Psoas muscle (tissue), 8 donors: ENCODE results near the gene KCTD6. TPM values are rescaled to one million over a fixed set of nuclear protein-coding genes. Genes with fewer than 3 reads are reported as not detected.
A peak's percentile ranks its signal among the peaks of the same experiment; 100 is the strongest.
"Not testable (repeated sequence)": the region's sequence is repeated elsewhere in the genome, so short reads cannot be mapped to it uniquely, and the experiment has no call there.

Experiments
- ATAC-seq, 4 donors: fragments of 200-7000 bp; cut with Tn5 transposase; one replicate each; pipeline ENCODE4 v1.9.1; 2020; ENCODE audit warnings: moderate library complexity in 3 of 4, mild to moderate bottlenecking in 2 of 4
- DNase-seq, 2 donors: peaks; one replicate each; pipeline ENCODE4 v3.0.0-alpha.2; 2020
- H3K27ac ChIP-seq: fragments of 200-600 bp; one replicate; pipeline ENCODE4 v1.8.0; 2022
- H3K27me3 ChIP-seq, 3 donors: fragments of 200-600 bp in 1 of 3; one replicate each; pipeline versions ENCODE4 v1.6.1 to v1.8.0; 2013 to 2022; ENCODE audit warnings: low read length in 2 of 3, mild to moderate bottlenecking in 2 of 3, moderate library complexity in 1 of 3; ENCODE audit not compliant: insufficient read depth in 3 of 3
- H3K36me3 ChIP-seq, 2 donors: fragments of 200-600 bp in 1 of 2; one replicate each; pipeline versions ENCODE4 v1.6.1 to v1.8.0; 2013 to 2022; ENCODE audit warnings: low read depth in 1 of 2, mild to moderate bottlenecking in 1 of 2, moderate library complexity in 1 of 2; ENCODE audit not compliant: insufficient read depth in 1 of 2
- H3K4me1 ChIP-seq: fragments of 200-600 bp; one replicate; pipeline ENCODE4 v1.8.0; 2022
- H3K4me3 ChIP-seq: fragments of 200-600 bp; one replicate; pipeline ENCODE4 v1.8.0; 2022; ENCODE audit warnings: mild to moderate bottlenecking
- H3K9me3 ChIP-seq: fragments of 200-600 bp; one replicate; pipeline ENCODE4 v1.8.0; 2022
- WGBS, 3 donors: extraction: QIAGEN DNeasy Blood & Tissue Kit; methylation state at CpG; one replicate each; pipeline versions ENCODE4 v1.1.6 to v1.1.7; 2013; 5-methylcytosine and 5-hydroxymethylcytosine counted together
- intact Hi-C, 2 donors: fragments of 100-400 bp; cut with DNase I; formaldehyde crosslinking; loops; one replicate each; pipeline versions ENCODE4 v1.11.0 to v1.14.2; 2022
- polyA plus RNA-seq, 3 donors: library from polyadenylated mRNA; stranded (reverse); fragments of 200-250 nt; gene quantifications; one replicate each; pipeline ENCODE4 v1.2.3, GENCODE V29; 2013
- total RNA-seq, 4 donors: library from RNA; stranded (reverse); fragmentation: NEBNext Ultra II Directional in 2 of 4; extraction: Animal tissue kit (Norgen Biotek cat#: 25700) in 2 of 4; gene quantifications; one replicate each; pipeline versions ENCODE4 v1.2.1 to v1.2.4, GENCODE V29; 2021 to 2023
- TF ChIP-seq, protein P1 (sequence below): fragments of 200-600 bp; IDR thresholded peaks from one replicate; pipeline ENCODE4 v1.8.0; 2022; ENCODE audit warnings: antibody characterized with exemption
- donor health status: healthy with polysubstance abuse.
- donor health status: DM: no; HTN: no; CAD: no; lungs with moderate emphysema.
- donor health status: Bipolar disorder and iron deficiency.
- donor health status: healthy.
- donor health status: DM: yes; HTN: yes; CAD: no.
- donor health status: DM: no; HTN: no; CAD: no.
- donor health status: DM: no; HTN: no; CAD: no.
- donor health status: DM: yes; HTN: yes; CAD: no.

The KCTD6 gene
- total and polyA plus RNA-seq, 7 donors: 2.6 to 11.0 (median 6.7) TPM

GRCh38 chr3:58521917-58522631, 30.2 kb downstream of the KCTD6 start:
- Histone ChIP-seq H3K27ac (no peak overlapping the region), H3K9me3 (no peaks in the 10 kb centered on the region), H3K27me3 (no peaks in the 10 kb centered on the region), H3K4me3 (no peak overlapping the region), H3K36me3 (peaks cover 0 to 60% of the 10 kb centered on the region in 2 donors), H3K4me1 (no peaks in the 10 kb centered on the region)
- DNase-seq (no peak), ATAC-seq (peak; percentile 52 to 82 (median 63))
- intact Hi-C loops: no loop called here
- WGBS, 3 donors: 72 to 74% (median 72%) methylated on average over 10 of the region's 10 CpGs
- TF ChIP-seq, protein P1, sequence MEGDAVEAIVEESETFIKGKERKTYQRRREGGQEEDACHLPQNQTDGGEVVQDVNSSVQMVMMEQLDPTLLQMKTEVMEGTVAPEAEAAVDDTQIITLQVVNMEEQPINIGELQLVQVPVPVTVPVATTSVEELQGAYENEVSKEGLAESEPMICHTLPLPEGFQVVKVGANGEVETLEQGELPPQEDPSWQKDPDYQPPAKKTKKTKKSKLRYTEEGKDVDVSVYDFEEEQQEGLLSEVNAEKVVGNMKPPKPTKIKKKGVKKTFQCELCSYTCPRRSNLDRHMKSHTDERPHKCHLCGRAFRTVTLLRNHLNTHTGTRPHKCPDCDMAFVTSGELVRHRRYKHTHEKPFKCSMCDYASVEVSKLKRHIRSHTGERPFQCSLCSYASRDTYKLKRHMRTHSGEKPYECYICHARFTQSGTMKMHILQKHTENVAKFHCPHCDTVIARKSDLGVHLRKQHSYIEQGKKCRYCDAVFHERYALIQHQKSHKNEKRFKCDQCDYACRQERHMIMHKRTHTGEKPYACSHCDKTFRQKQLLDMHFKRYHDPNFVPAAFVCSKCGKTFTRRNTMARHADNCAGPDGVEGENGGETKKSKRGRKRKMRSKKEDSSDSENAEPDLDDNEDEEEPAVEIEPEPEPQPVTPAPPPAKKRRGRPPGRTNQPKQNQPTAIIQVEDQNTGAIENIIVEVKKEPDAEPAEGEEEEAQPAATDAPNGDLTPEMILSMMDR: no peak

DNA sequence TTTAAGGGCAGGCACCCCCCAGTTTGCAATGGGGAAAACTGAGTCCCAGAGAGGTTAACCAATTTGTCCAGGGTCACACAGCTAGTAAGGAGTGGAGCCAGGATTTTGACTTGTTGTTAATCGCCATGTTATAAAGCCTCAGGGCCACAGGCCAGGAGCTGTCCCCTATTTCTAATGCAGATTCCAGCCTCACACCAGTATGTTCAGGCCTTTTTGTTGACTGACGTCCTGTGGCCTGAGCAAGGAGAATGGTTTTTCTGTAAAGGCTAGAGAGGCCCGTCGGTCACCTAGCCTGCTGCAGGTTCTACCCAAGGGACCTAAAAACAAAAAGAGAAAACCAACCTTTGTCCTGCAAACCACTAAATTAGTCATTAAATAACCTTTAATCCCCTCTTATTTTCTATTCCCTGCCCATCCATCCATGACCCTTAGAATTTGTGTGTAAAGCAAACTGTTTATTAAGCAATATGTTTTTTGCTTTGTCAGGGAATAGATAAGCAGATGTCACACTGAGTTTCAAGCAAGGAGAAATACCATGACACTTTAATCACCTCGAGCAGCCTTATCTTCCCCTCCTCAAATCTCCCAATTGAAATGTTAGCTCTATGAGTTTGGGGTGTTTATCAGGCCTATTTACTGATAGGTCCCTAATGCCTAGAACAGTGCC, 31.0 kb downstream of the KCTD6 start:
- no peak overlapping the region for H3K27ac ChIP-seq
- H3K4me3 ChIP-seq: no peak overlapping the region
- H3K9me3 ChIP-seq: no peaks in the 10 kb centered on the region
- peaks cover 0 to 62% of the 10 kb centered on the region in 2 donors for H3K36me3 ChIP-seq
- DNase-seq (no peak), ATAC-seq (no peak)
- WGBS, 3 donors: 86 to 88% (median 87%) methylated on average over 5 of the region's 5 CpGs
- H3K27me3 ChIP-seq: no peaks in the 10 kb centered on the region
- no peaks in the 10 kb centered on the region for H3K4me1 ChIP-seq
- TF ChIP-seq, protein P1: no peak
- intact Hi-C loops: no loop called here

DNA sequence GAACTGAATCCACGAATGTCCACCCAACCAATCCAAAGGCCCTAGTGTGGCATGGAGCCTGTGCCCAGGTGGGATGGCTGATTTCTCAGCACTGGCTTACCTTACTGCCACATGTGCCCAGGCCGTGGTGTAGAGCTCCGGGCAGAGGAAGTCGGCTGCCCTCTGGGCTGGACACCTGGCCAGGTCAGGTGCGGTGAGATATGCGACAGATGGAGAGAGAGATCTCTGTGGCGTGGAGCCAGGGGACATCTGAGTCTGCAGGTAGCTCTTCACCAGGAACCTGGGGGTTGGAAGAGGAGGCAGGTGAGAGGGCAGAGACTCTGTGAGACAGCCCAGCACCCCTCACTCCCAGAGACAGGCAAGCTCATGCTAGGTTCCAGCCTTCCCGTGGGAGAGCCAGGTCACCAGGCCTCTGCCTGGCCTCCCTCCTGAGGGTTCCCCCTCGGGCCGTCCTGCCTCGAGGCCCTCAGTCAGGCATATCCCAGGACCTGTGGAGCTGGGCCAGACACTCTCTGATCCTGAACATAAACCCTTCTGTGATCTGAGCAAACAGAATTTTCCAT, 32.5 kb downstream of the KCTD6 start:
- Histone ChIP-seq H3K27me3 (no peaks in the 10 kb centered on the region), H3K4me3 (no peak overlapping the region), H3K27ac (no peak overlapping the region), H3K36me3 (peaks cover 0 to 65% of the 10 kb centered on the region in 2 donors), H3K4me1 (no peaks in the 10 kb centered on the region), H3K9me3 (no peaks in the 10 kb centered on the region)
- WGBS, 3 donors: 86 to 91% (median 89%) methylated on average over 11 of the region's 11 CpGs
- no peak for ATAC-seq
- TF ChIP-seq, protein P1: no peak
- DNase-seq: no peak
- intact Hi-C loops: no loop called here

DNA sequence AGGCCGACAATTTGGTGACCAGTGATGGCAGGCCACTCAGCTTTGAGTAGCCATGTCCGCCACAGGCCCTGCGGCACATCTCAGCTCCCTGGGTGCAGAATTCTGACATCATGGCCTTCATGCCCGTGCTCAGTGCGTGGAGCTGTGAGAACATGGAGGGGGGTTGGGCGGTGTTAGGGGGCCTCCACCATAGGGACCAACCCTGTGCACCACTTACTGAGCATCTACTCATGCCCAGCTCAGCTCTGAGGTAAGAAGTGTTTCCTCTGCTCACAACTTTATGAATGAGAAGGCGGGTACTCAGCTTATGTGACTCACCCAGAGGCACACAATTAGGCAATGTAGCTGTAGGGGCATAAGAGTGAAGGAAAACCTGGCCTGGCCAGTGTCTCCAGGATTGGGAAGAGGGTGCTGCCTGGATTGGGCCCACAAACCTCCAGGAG, 34.6 kb downstream of the KCTD6 start:
- Histone ChIP-seq H3K9me3 (no peaks in the 10 kb centered on the region), H3K36me3 (peaks cover 0 to 75% of the 10 kb centered on the region in 2 donors), H3K27ac (no peak overlapping the region), H3K4me1 (no peaks in the 10 kb centered on the region), H3K4me3 (no peak overlapping the region), H3K27me3 (no peaks in the 10 kb centered on the region)
- intact Hi-C loops: no loop called here
- 82 to 91% (median 89%) methylated on average over 7 of the region's 7 CpGs for WGBS, 3 donors
- ATAC-seq: peak in 2 of 4 donors; percentile 43 to 53
- TF ChIP-seq, protein P1: no peak
- no peak for DNase-seq

- 94 to 95% (median 94%) methylated on average over 3 of the region's 3 CpGs for WGBS, 3 donors
- ATAC-seq: not testable (repeated sequence)
- H3K36me3 ChIP-seq: peaks cover 0 to 71% of the 10 kb centered on the region in 2 donors
These were observed 35.5 kb downstream of the KCTD6 start for GRCh38 chr3:58527440-58527839.

More at GRCh38 chr3:58527440-58527839, 35.5 kb downstream of the KCTD6 start:
- H3K4me3 ChIP-seq, DNase-seq, H3K27ac ChIP-seq, H3K9me3 ChIP-seq, H3K27me3 ChIP-seq, intact Hi-C loops, H3K4me1 ChIP-seq: not testable (repeated sequence)
